Measurements from ENCODE around the gene C22orf15. TPM values are rescaled to one million over a fixed set of nuclear protein-coding genes. Genes with fewer than 3 reads are reported as not detected.

The C22orf15 gene
- total RNA-seq, 1 donor from 2014 or later: 0.39 TPM

- H3K4me3 Mint-ChIP-seq (ENCODE audit: unreplicated experiment): no peak overlapping the region
- no peaks in the 10 kb centered on the region for H3K9me3 Mint-ChIP-seq (ENCODE audit: unreplicated experiment)
- Histone ChIP-seq H4K20me1 (ENCODE audit: insufficient read depth, low read length) (peaks cover 5% of the 10 kb centered on the region), H2AFZ (ENCODE audit: low read depth, low read length) (no peak overlapping the region), H3K79me2 (ENCODE audit: insufficient read depth, low read length) (no peaks in the 10 kb centered on the region), H3K9me3 (ENCODE audit: insufficient read depth, low read depth, low read length) (no peaks in the 10 kb centered on the region), H3K4me3 (ENCODE audit: insufficient read depth, low read depth, low read length) (no peak overlapping the region), H3K27ac (ENCODE audit: low read depth, low read length) (no peak overlapping the region), H3K4me2 (ENCODE audit: low read length) (no peak overlapping the region), H3K27me3 (ENCODE audit: insufficient read depth, low read length) (no peaks in the 10 kb centered on the region), H3K9ac (ENCODE audit: low read length) (no peak overlapping the region), H3K4me1 (ENCODE audit: insufficient read depth, low read length) (peaks cover 17% of the 10 kb centered on the region), H3K36me3 (ENCODE audit: insufficient read depth, low read length) (no peaks in the 10 kb centered on the region)
- FAIRE-seq (no peak), DNase-seq (ENCODE audit: low read depth) (no peak)
- H3K27ac Mint-ChIP-seq (ENCODE audit: unreplicated experiment): no peak overlapping the region
- TF ChIP-seq EZH2 (IDR thresholded peaks at IDR 0.05; ENCODE audit: insufficient read depth, low read length): no peak
- no peak for TF ChIP-seq CTCF (IDR thresholded peaks at IDR 0.05; ENCODE audit: insufficient read depth, low read depth, low read length)
- H3K4me1 Mint-ChIP-seq (ENCODE audit: low read depth, unreplicated experiment): peaks cover 5% of the 10 kb centered on the region
- H3K36me3 Mint-ChIP-seq (ENCODE audit: low read depth, unreplicated experiment): no peaks in the 10 kb centered on the region
- no peaks in the 10 kb centered on the region for H3K27me3 Mint-ChIP-seq (ENCODE audit: low read depth, unreplicated experiment)
These were observed 2.4 kb downstream of the C22orf15 start for GRCh38 chr22:23764899-23765881.

GRCh38 chr22:23767303-23767672 lies 4.5 kb downstream of the C22orf15 start:
- H3K9me3 Mint-ChIP-seq (ENCODE audit: unreplicated experiment): no peaks in the 10 kb centered on the region
- no peak overlapping the region for H3K27ac Mint-ChIP-seq (ENCODE audit: unreplicated experiment)
- Histone ChIP-seq H2AFZ (ENCODE audit: low read depth, low read length) (peak overlapping the region; percentile 99), H3K27me3 (ENCODE audit: insufficient read depth, low read length) (no peaks in the 10 kb centered on the region), H3K27ac (ENCODE audit: low read depth, low read length) (no peak overlapping the region), H3K4me3 (ENCODE audit: insufficient read depth, low read depth, low read length) (peak overlapping the region; percentile 72), H4K20me1 (ENCODE audit: insufficient read depth, low read length) (peaks cover 5% of the 10 kb centered on the region), H3K9me3 (ENCODE audit: insufficient read depth, low read depth, low read length) (no peaks in the 10 kb centered on the region), H3K79me2 (ENCODE audit: insufficient read depth, low read length) (no peaks in the 10 kb centered on the region), H3K9ac (ENCODE audit: low read length) (peak overlapping the region; percentile 81), H3K4me2 (ENCODE audit: low read length) (peak overlapping the region; percentile 100), H3K36me3 (ENCODE audit: insufficient read depth, low read length) (no peaks in the 10 kb centered on the region), H3K4me1 (ENCODE audit: insufficient read depth, low read length) (peaks cover 17% of the 10 kb centered on the region)
- peaks cover 6% of the 10 kb centered on the region for H3K4me1 Mint-ChIP-seq (ENCODE audit: low read depth, unreplicated experiment)
- TF ChIP-seq EZH2 (IDR thresholded peaks at IDR 0.05; ENCODE audit: insufficient read depth, low read length): no peak
- TF ChIP-seq CTCF (IDR thresholded peaks at IDR 0.05; ENCODE audit: insufficient read depth, low read depth, low read length): no peak
- FAIRE-seq (no peak), DNase-seq (ENCODE audit: low read depth) (no peak)
- no peaks in the 10 kb centered on the region for H3K27me3 Mint-ChIP-seq (ENCODE audit: low read depth, unreplicated experiment)
- no peaks in the 10 kb centered on the region for H3K36me3 Mint-ChIP-seq (ENCODE audit: low read depth, unreplicated experiment)
- H3K4me3 Mint-ChIP-seq (ENCODE audit: unreplicated experiment): peak overlapping the region; percentile 69
